PC-3 (cell line): ENCODE data around the gene LENEP. TPM values are rescaled to one million over a fixed set of nuclear protein-coding genes. Genes with fewer than 3 reads are reported as not detected.

Experiments used
- ATAC-seq: fragments of 200-7000 bp; cut with Tn5 transposase; 2 replicates; pipeline ENCODE4 v1.9.1; 2020; ENCODE audit warnings: mild to moderate bottlenecking, moderate library complexity
- BruUV-seq: library from RNA; stranded (reverse); fragments of 400-500 nt; replicated peaks from 2 replicates; lab custom pipeline; 2021; lab: Mats Ljungman, UMichigan
- CTCF ChIA-PET: fragments of 300-600 bp; sonication (Branson Sonifier 250); formaldehyde crosslinking; loops from one replicate; lab custom pipeline; 2022; ENCODE audit warnings: antibody characterized with exemption; lab: Charles Lee
- POLR2A ChIA-PET: fragments of 300-600 bp; sonication (Branson Sonifier 250); formaldehyde crosslinking; loops from one replicate; lab custom pipeline; 2022; ENCODE audit warnings: antibody characterized with exemption; ENCODE audit not compliant: unreplicated experiment; lab: Charles Lee
- DNase-seq: peaks from one replicate; pipeline ENCODE4 v3.0.0-alpha.2; 2015
- H2AFZ ChIP-seq: fragments of 300-600 bp; sonication (generic); 2 replicates; pipeline ENCODE4 v1.6.0; 2016; ENCODE audit warnings: antibody characterized with exemption, low read length
- H3F3A ChIP-seq: fragments of 300-600 bp; sonication (generic); one replicate; pipeline ENCODE4 v1.6.0; 2017; ENCODE audit warnings: antibody characterized with exemption, low read length, control low read depth, mild to moderate bottlenecking; ENCODE audit not compliant: unreplicated experiment
- H3K27ac ChIP-seq: fragments of 300-600 bp; sonication (generic); 2 replicates; pipeline ENCODE4 v1.5.1; 2016; ENCODE audit warnings: mild to moderate bottlenecking, low read length
- H3K27me3 ChIP-seq: fragments of 300-600 bp; sonication (generic); 2 replicates; pipeline ENCODE4 v1.6.1; 2016; ENCODE audit warnings: low read length, mixed read lengths
- H3K36me3 ChIP-seq: fragments of 300-600 bp; sonication (generic); 2 replicates; pipeline ENCODE4 v1.6.1; 2016; ENCODE audit warnings: low read depth, mixed run types, low read length, mixed read lengths
- H3K4me1 ChIP-seq: fragments of 300-600 bp; sonication (generic); 2 replicates; pipeline ENCODE4 v1.5.1; 2016; ENCODE audit warnings: low read length; ENCODE audit not compliant: insufficient read depth
- H3K4me2 ChIP-seq: fragments of 300-600 bp; sonication (generic); 2 replicates; pipeline ENCODE4 v1.6.0; 2016; ENCODE audit warnings: low read length
- H3K4me3 ChIP-seq: fragments of 300-600 bp; sonication (generic); 2 replicates; pipeline ENCODE4 v1.5.1; 2016; ENCODE audit warnings: mild to moderate bottlenecking, low read length, mixed read lengths
- H3K79me2 ChIP-seq: fragments of 300-600 bp; sonication (generic); 2 replicates; pipeline ENCODE4 v1.6.1; 2017; ENCODE audit warnings: low read length, mixed read lengths
- H3K9ac ChIP-seq: fragments of 300-600 bp; sonication (generic); 2 replicates; pipeline ENCODE4 v1.6.0; 2016; ENCODE audit warnings: mild to moderate bottlenecking, low read length
- H3K9me2 ChIP-seq: fragments of 300-600 bp; sonication (generic); replicated peaks from 2 replicates; pipeline ENCODE4 v1.6.1; 2016; ENCODE audit warnings: mixed run types, low read length, mixed read lengths
- H3K9me3 ChIP-seq: fragments of 300-600 bp; sonication (generic); 2 replicates; pipeline ENCODE4 v1.6.1; 2016; ENCODE audit warnings: low read length, mixed read lengths
- H4K20me1 ChIP-seq: fragments of 300-600 bp; sonication (generic); 2 replicates; pipeline ENCODE4 v1.6.1; 2016; ENCODE audit warnings: low read length, mixed read lengths
- CTCF ChIP-seq: fragments of 300-600 bp; sonication (generic); conservative IDR thresholded peaks from 2 replicates; pipeline ENCODE4 v1.5.1; 2017; ENCODE audit warnings: antibody characterized with exemption, low read depth, mild to moderate bottlenecking, low read length
- EZH2 ChIP-seq: fragments of 300-600 bp; sonication (generic); IDR thresholded peaks from one replicate; pipeline ENCODE4 v1.6.1; 2017; ENCODE audit warnings: antibody characterized with exemption, mild to moderate bottlenecking, low read length; ENCODE audit not compliant: unreplicated experiment
- EZH2phosphoT487 ChIP-seq: fragments of 300-600 bp; sonication (generic); IDR thresholded peaks from 2 replicates; pipeline ENCODE4 v1.6.1; 2018; ENCODE audit warnings: mild to moderate bottlenecking, antibody characterized with exemption, low read length, borderline replicate concordance
- intact Hi-C: fragments of 100-400 bp; cut with micrococcal nuclease; formaldehyde crosslinking; loops from 2 replicates; pipeline ENCODE4 v1.9.0; 2023
- total RNA-seq: library from RNA; depleted of rRNA; stranded (reverse); fragments of >200 nt; gene quantifications from 2 replicates; pipeline ENCODE4 v1.2.3, GENCODE V29; 2014

Gene LENEP
- total RNA-seq, 1 experiment from 2014 or later = not detected

GRCh38 chr1:155014709-155015508 lies 21.5 kb downstream of the LENEP start:
- DNase-seq = no peak
- Histone ChIP-seq H4K20me1 (no peaks in the 10 kb centered on the region), H3K4me3 (no peak overlapping the region), H3K9me3 (no peaks in the 10 kb centered on the region), H3K4me2 (no peak overlapping the region), H3K79me2 (peaks cover 33% of the 10 kb centered on the region), H2AFZ (no peak overlapping the region), H3K27ac (no peak overlapping the region), H3K9ac (no peak overlapping the region), H3F3A (no peaks in the 10 kb centered on the region), H3K36me3 (peaks cover 34% of the 10 kb centered on the region), H3K27me3 (no peaks in the 10 kb centered on the region), H3K9me2 (no peaks in the 10 kb centered on the region), H3K4me1 (peaks cover 21% of the 10 kb centered on the region)
- no TSS peak for BruUV-seq
- intact Hi-C loops = loop anchor here (5.0 kb wide), 1 partner anchor 37 kb away; the partner anchor contains the start of gene ADAM15
- CTCF ChIA-PET = no interaction called here
- POLR2A ChIA-PET = interaction anchor here (0.6 to 0.7 kb wide), 2 partner anchors 120 to 124 kb away, joined by 3 read pairs; no protein-coding TSS in a partner anchor
- no peak for ATAC-seq
- TF ChIP-seq CTCF = no peak

GRCh38 chr1:155015527-155016230 lies 22.3 kb downstream of the LENEP start:
- H3K9me3 ChIP-seq = no peaks in the 10 kb centered on the region
- H3K27me3 ChIP-seq = no peaks in the 10 kb centered on the region
- H3K4me2 ChIP-seq = no peak overlapping the region
- H3F3A ChIP-seq = no peaks in the 10 kb centered on the region
- H2AFZ ChIP-seq = no peak overlapping the region
- no peak overlapping the region for H3K9ac ChIP-seq
- TF ChIP-seq EZH2 (no peak), CTCF (no peak), EZH2phosphoT487 (no peak)
- no peaks in the 10 kb centered on the region for H4K20me1 ChIP-seq
- ATAC-seq = no peak
- intact Hi-C loops = loop anchor here (2.0 to 5.0 kb wide), 2 partner anchors 37 to 55 kb away; partner anchors contain the start of genes ADAM15 and PYGO2
- CTCF ChIA-PET = no interaction called here
- BruUV-seq = no TSS peak
- DNase-seq = no peak
- peaks cover 25% of the 10 kb centered on the region for H3K79me2 ChIP-seq
- H3K4me3 ChIP-seq = no peak overlapping the region
- H3K4me1 ChIP-seq = peaks cover 21% of the 10 kb centered on the region
- POLR2A ChIA-PET = interaction anchor here (0.5 to 0.7 kb wide), 3 partner anchors 119 to 1423 kb away, joined by 3 read pairs; no protein-coding TSS in a partner anchor
- peaks cover 30% of the 10 kb centered on the region for H3K36me3 ChIP-seq
- no peaks in the 10 kb centered on the region for H3K9me2 ChIP-seq
- no peak overlapping the region for H3K27ac ChIP-seq
